Measurements from ENCODE around the gene MICALL2. TPM values are rescaled to one million over a fixed set of nuclear protein-coding genes. Genes with fewer than 3 reads are reported as not detected.

The MICALL2 gene
- 127 TPM for total RNA-seq

- ATAC-seq, result no peak
- intact Hi-C loops (cut with DNase I), result no loop called here
- DNase-seq (ENCODE audit: low spot score), result peak; percentile 87
These were observed at the start of gene MICALL2 for GRCh38 chr7:1458683-1459511. MICALL2 (minus strand) TSS chr7:1459470; CDS start chr7:1459326, 144 bp downstream.

- intact Hi-C loops (cut with DNase I), result loop anchor here (10.0 kb wide), 1 partner anchor 56 kb away; no protein-coding TSS in a partner anchor
- DNase-seq (ENCODE audit: low spot score), result no peak
These were observed 49.0 kb upstream of the MICALL2 start for GRCh38 chr7:1508277-1508758.

GRCh38 chr7:1505731-1506550, 46.7 kb upstream of the MICALL2 start:
- ATAC-seq (no peak), DNase-seq (ENCODE audit: low spot score) (no peak)
- intact Hi-C loops (cut with DNase I), result loop anchor here (10.0 kb wide), 1 partner anchor 59 kb away; no protein-coding TSS in a partner anchor

More at GRCh38 chr7:1508277-1508758, 49.0 kb upstream of the MICALL2 start:
- no peak for ATAC-seq

GRCh38 chr7:1503816-1504775, 44.8 kb upstream of the MICALL2 start, which contains the start of gene INTS1:
INTS1 (minus strand) TSS chr7:1504389; CDS start chr7:1503960, 429 bp downstream.
- intact Hi-C loops (cut with DNase I), result loop anchor here (10.0 kb wide), 1 partner anchor 61 kb away; no protein-coding TSS in a partner anchor
- ATAC-seq, result peak; percentile 94
- peak; percentile 95 for DNase-seq (ENCODE audit: low spot score)

GRCh38 chr7:1503390-1503789, 44.1 kb upstream of the MICALL2 start:
- intact Hi-C loops (cut with DNase I), result loop anchor here (10.0 kb wide), 1 partner anchor 61 kb away; no protein-coding TSS in a partner anchor
- DNase-seq (ENCODE audit: low spot score), result no peak
- no peak for ATAC-seq

- DNase-seq (ENCODE audit: low spot score) (no peak), ATAC-seq (no peak)
- intact Hi-C loops (cut with DNase I), result loop anchor here (10.0 kb wide), 1 partner anchor 62 kb away; no protein-coding TSS in a partner anchor
These were observed 43.6 kb upstream of the MICALL2 start for GRCh38 chr7:1502845-1503244.

GRCh38 chr7:1501487-1502270, 42.4 kb upstream of the MICALL2 start:
- intact Hi-C loops (cut with DNase I), result loop anchor here (10.0 kb wide), 1 partner anchor 63 kb away; no protein-coding TSS in a partner anchor
- DNase-seq (ENCODE audit: low spot score), result no peak
- no peak for ATAC-seq

GRCh38 chr7:1500064-1500807, 41.0 kb upstream of the MICALL2 start:
- intact Hi-C loops (cut with DNase I), result loop anchor here (10.0 kb wide), 1 partner anchor 65 kb away; no protein-coding TSS in a partner anchor
- ATAC-seq (no peak), DNase-seq (ENCODE audit: low spot score) (no peak)

- intact Hi-C loops (cut with DNase I), result loop anchor here (10.0 kb wide), 1 partner anchor 65 kb away; no protein-coding TSS in a partner anchor
- DNase-seq (ENCODE audit: low spot score), result no peak
- no peak for ATAC-seq
These were observed 40.2 kb upstream of the MICALL2 start for GRCh38 chr7:1499367-1500029.

- no peak for ATAC-seq
- no peak for DNase-seq (ENCODE audit: low spot score)
- intact Hi-C loops (cut with DNase I), result no loop called here
These were observed 39.4 kb upstream of the MICALL2 start for GRCh38 chr7:1498370-1499305.

- intact Hi-C loops (cut with DNase I), result no loop called here
- DNase-seq (ENCODE audit: low spot score), result no peak
- no peak for ATAC-seq
These were observed 38.1 kb upstream of the MICALL2 start for GRCh38 chr7:1497293-1497927.

- ATAC-seq, result no peak
- no peak for DNase-seq (ENCODE audit: low spot score)
- intact Hi-C loops (cut with DNase I), result no loop called here
These were observed 37.4 kb upstream of the MICALL2 start for GRCh38 chr7:1496531-1497292.

- no peak for ATAC-seq
- DNase-seq (ENCODE audit: low spot score), result no peak
- intact Hi-C loops (cut with DNase I), result no loop called here
These were observed 36.4 kb upstream of the MICALL2 start for GRCh38 chr7:1495564-1496242.

Measured in sciatic nerve (tissue), 2 donors.